HG02981 (cell line): ENCODE results near the gene C3AR1.
"Not testable (repeated sequence)": the region's sequence is repeated elsewhere in the genome, so short reads cannot be mapped to it uniquely, and the experiment has no call there.

Experiments
- ATAC-seq: cut with Tn5 transposase; IDR thresholded peaks from one replicate; pipeline ENCODE4 v1.9.1; 2021; ENCODE audit warnings: mild to moderate bottlenecking, moderate library complexity; ENCODE audit not compliant: unreplicated experiment

C3AR1 gene

DNA sequence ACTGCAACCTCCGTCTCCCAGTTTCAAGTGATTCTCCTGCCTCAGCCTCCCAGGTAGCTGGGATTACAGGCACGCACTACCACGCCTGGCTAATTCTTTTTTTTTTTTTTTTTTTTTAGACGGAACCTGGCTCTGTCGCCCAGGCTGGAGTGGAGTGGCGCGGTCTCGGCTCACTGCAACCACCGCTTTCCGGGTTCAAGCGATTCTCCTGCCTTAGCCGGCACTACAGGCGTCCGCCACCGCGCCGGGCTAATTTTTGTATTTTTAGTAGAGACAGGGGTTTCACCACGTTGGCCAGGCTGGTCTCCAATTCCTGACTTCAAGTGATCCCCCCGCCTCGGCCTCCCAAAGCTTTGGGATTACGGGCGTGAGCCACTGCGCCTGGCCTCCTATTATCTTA lies 35.1 kb downstream of the C3AR1 start:
- ATAC-seq: not testable (repeated sequence)

DNA sequence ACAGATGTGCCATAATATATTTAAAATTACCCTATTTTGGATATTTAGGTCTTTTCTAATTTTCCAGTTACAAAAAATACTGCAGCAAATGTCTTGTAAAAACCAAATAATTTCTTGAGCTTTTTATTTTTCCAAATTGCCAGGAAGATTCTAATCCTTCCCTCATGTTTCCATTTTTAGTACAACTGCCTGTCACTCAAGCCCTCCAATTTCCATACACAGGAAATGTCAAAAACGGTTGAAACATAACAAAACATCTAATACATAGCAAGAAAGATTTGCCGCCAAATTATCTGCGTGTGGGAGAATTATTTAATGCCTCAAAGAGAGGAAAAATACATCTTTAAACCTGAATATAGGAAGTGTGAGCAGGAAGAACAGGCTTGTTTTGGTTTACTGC lies 36.0 kb downstream of the C3AR1 start:
- ATAC-seq: no peak

DNA sequence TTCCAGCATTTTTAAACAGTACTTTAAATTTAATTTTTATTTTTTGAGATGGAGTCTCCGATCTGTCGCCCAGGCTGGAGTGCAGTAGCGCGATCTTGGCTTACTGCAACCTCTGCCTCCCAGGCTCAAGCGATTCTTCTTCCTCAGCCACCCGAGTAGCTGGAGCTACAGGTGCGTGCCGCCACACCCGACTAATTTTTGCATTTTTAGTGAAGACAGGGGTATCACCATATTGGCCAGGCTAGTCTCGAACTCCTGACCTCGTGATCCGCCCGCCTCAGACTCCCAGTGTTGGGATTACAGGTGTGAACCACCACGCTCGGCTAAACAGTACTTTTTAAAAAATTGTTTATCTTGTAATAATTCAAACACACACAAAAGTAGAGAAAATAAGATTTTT lies 37.9 kb downstream of the C3AR1 start:
- ATAC-seq: no peak

DNA sequence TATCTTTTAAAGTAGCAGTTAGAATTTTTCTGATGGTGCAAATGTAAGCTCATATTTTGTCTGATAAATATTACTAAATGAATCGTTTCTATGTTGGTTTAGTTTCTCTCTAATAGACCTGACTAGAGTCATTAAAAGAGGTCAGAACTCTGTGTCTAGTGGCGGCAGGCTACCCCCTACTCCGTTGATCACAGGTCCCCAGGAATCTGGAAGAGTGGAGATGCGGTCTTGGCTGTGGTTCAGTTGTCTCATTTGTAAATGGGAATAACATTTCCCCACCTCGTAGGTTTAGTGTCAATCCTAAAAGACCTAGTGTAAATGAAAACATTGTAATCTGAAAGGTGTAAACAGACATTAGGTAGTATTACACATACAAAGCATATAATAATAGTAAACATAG lies 38.3 kb downstream of the C3AR1 start:
- no peak for ATAC-seq

DNA sequence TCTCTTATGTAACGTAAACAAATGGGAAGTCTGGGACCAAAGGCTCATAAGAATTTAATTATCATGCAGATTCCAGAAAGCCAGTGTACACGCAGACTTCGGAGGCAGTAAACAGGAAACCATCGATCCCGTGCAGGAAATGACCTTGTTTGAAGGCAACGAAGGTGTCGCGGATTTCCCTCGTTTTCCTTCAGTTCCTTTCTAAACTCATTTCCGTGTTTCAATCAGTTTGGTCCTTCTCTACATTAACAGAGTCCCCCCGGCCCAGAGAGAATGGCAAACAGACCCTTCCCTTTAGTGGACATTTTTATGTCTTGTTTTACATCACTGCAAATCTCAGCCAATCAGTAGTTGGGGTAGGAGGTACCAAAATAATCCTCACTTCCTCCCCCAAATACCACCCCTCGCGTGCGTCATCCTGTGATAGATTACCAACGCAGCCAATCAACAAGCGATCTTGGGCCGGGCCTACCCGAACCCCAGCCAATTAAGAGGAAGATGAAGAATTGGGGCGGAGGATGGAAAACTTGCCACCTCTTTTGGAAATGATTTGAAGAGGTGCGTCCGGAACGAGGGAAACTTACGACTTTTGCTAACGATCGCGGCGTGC lies 39.8 kb downstream of the C3AR1 start:
- peak; percentile 97 for ATAC-seq

DNA sequence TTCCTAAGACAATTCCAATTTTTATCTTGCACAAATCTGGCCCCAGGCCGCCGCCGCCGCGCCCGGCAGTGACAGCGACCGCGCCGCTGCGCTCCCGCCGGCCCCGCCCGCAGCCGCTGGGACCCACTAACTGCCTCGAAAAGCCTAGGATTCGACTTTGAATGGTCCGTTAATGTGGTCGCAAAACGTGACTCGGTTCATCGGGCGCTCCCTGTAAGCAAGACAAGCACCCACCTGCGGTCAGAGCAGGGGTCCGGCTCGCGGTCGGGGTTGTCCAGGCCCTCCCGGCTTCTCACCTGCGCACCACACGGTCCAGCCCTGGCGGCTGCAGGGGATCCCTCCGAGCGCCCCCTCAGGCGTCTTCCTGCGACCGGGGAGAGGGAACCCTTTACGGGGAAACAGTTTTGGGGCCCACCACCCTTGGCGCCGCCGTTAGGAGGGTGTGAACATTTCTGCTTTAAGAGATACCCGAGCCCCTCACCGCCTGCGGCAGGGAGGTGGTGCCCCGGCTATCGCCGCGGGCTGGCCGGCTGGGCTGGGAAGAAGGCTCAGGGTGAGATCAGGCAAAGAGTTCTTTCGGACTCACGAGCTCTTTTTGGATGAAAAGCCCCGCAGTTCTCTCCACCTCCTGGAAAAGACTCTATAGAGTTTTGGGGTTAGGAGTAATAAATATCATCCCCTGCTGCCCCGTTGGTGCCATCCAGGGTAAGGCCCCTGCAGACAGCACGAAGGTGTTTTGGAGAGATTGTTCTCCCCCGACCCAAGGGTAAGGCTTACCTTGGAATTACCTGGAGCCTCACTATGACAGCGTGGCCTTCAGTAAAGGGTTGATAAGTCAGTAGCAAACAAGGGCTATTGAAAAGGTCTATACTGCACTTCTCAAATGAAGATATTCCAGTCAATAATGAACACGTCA lies 47.2 kb downstream of the C3AR1 start:
- no peak for ATAC-seq

DNA sequence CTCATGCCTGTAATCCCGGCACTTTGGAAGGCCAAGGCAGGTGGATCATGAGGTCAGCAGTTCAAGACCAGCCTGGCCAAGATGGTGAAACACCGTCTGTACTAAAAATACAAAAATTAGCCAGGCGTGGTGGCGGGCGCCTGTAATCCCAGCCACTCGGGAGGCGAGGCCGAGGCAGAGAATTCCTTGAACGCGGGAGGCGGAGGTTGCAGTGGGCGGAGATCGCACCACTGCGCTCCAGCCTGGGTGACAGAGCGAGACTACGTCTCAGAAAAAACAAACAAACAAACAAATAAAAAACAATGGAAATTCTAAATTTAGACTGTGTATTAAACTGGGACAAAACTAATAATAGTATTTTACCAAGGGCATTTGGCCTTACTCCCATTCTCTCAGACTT lies 47.9 kb downstream of the C3AR1 start:
- ATAC-seq: not testable (repeated sequence)

DNA sequence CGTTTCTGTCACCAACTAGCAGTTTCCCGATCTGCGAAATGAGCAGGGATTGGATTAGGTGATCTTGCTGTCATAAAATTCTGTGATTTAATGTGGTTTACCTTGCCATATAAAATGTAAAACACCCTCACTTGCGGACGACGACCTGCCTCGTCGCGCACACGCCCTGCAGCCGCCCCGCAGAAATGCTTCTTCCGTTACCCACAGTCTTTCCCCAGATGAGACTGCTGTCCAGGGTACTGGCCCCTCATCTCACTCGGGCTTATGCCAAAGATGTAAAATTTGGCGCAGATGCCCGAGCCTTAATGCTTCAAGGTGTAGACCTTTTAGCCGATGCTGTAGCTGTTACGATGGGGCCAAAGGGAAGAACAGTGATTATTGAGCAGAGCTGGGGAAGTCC lies 51.3 kb downstream of the C3AR1 start:
- no peak for ATAC-seq

DNA sequence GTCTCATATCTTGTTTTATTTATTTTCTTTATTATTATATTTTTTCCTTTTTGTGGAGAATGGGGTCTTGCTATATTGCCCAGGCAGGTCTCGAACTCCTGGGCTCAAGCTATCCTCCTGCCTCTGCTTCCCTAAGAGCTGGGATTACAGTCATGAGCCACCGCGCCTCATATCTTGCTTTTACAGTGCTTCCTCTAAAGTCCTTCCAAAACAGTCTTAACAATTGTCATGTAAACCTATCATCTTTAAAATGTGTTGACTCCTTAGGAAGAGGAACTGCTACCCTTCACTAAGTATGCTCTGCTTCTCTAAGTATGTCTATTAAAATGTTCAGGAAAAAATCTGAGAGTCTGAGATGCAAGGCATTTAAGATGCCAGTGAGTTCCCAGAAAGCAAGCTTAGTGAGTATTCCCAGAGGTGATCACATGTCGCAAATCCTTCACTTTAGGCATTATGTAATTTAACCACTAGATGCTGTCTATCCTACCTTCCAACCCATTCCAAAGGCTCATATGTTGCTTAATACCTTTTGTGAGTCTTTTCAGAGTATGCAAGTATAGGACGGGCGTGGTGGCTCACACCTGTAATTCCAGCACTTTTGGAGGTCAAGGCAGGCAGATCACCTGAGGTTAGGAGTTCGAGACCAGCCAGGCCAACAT lies 53.4 kb downstream of the C3AR1 start:
- ATAC-seq: no peak

DNA sequence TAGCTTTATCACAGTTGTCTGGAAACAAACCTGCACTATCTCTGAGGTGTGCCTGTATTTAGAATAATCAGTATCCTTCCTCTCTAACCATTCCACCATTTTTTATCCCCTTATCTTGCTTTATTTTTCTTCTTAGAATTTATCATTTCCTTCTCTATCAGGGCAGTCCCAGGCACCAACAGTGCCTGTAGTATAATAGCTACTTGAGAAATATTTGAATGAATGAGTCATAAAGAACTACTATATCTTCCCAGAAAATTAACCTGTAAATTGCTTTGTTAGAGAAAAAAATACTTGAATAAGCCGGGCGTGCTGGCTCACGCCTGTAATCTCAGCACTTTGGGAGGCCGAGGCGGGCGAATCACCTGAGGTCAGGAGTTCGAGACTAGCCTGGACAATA lies 54.8 kb downstream of the C3AR1 start:
- no peak for ATAC-seq
